ENCODE measurements around the gene RAMP2. TPM values are rescaled to one million over a fixed set of nuclear protein-coding genes. Genes with fewer than 3 reads are reported as not detected.

The RAMP2 gene
- total and polyA plus RNA-seq, 2 of the 13 experiments (the other 11 are each of a cell fraction or from before 2014, with no cell fraction given) = 1.4 to 5.2 TPM

GRCh38 chr17:42798383-42799380 is 37.7 kb downstream of the RAMP2 start, which contains the start of the genes CNTD1 and COA3 (continued):
- TF ChIP-seq ZNF740 (CRISPR knock-in tag; IDR thresholded peaks at IDR 0.05) = no peak
- peak in 1 of 2 experiments; percentile 96; a peak in 3 of 4 replicates for TF ChIP-seq KLF16 (CRISPR knock-in tag; IDR thresholded peaks at IDR 0.05)
- TF ChIP-seq ZNF747 (CRISPR knock-in tag; IDR thresholded peaks at IDR 0.05; ENCODE audit: borderline replicate concordance) = peak; percentile 96
- no peak for TF ChIP-seq TBL1XR1 (IDR thresholded peaks at IDR 0.05; ENCODE audit: borderline replicate concordance, low read length, partially characterized antibody)
- no peak for TF ChIP-seq FOXP1 (IDR thresholded peaks at IDR 0.05)
- no peak for TF ChIP-seq FOXP1 (CRISPR knock-in tag; IDR thresholded peaks at IDR 0.05)
- TF ChIP-seq TAF1 (CRISPR knock-in tag; IDR thresholded peaks at IDR 0.05) = peak; percentile 96
- TF ChIP-seq ZBTB21 (CRISPR knock-in tag; IDR thresholded peaks at IDR 0.05) = no peak; the same call in none of the 2 replicates
- TF ChIP-seq ZNF282 (IDR thresholded peaks at IDR 0.05; ENCODE audit: partially characterized antibody) = no peak
- TF ChIP-seq POGZ (CRISPR knock-in tag; IDR thresholded peaks at IDR 0.05) = peak; percentile 84
- peak; percentile 75; the same call in 1 of the 2 replicates for TF ChIP-seq IRX3 (CRISPR knock-in tag; IDR thresholded peaks at IDR 0.05; ENCODE audit: borderline replicate concordance, low read depth)
- peak; percentile 96; the same call in 1 of the 2 replicates for TF ChIP-seq ARHGAP35 (CRISPR knock-in tag; IDR thresholded peaks at IDR 0.05; ENCODE audit: borderline replicate concordance)
- TF ChIP-seq ZBED4 (CRISPR knock-in tag; IDR thresholded peaks at IDR 0.05; ENCODE audit: borderline replicate concordance) = peak; percentile 64; the same call in 1 of the 2 replicates
- peak; percentile 87; the same call in 1 of the 2 replicates for TF ChIP-seq ARID2 (CRISPR knock-in tag; IDR thresholded peaks at IDR 0.05; ENCODE audit: borderline replicate concordance)
- no peak; the same call in 1 of the 2 replicates for TF ChIP-seq NR2F6 (IDR thresholded peaks at IDR 0.05)
- peak; percentile 69 for TF ChIP-seq NR2F6 (CRISPR knock-in tag; IDR thresholded peaks at IDR 0.05)
- TF ChIP-seq ATF2 (CRISPR knock-in tag; IDR thresholded peaks at IDR 0.05) = peak; percentile 81; the same call in 1 of the 2 replicates
- TF ChIP-seq ZKSCAN8 (CRISPR knock-in tag; IDR thresholded peaks at IDR 0.05; ENCODE audit: borderline replicate concordance) = peak; percentile 79
- TF ChIP-seq GMEB1 (CRISPR knock-in tag; IDR thresholded peaks at IDR 0.05; ENCODE audit: borderline replicate concordance) = peak; percentile 97
- no peak for TF ChIP-seq RBM22 (optimal IDR thresholded peaks at IDR 0.05; ENCODE audit: low read length)
- TF ChIP-seq ZSCAN20 (CRISPR knock-in tag; IDR thresholded peaks at IDR 0.05; ENCODE audit: borderline replicate concordance) = no peak
